GM18858 (cell line): ENCODE measurements around the gene RXFP3.
"Not testable (repeated sequence)": the region's sequence is repeated elsewhere in the genome, so short reads cannot be mapped to it uniquely, and the experiment has no call there.

ENCODE experiments used
- ATAC-seq: cut with Tn5 transposase; IDR thresholded peaks from one replicate; pipeline ENCODE4 v1.9.1; 2021; ENCODE audit not compliant: unreplicated experiment

Gene RXFP3, protein sequence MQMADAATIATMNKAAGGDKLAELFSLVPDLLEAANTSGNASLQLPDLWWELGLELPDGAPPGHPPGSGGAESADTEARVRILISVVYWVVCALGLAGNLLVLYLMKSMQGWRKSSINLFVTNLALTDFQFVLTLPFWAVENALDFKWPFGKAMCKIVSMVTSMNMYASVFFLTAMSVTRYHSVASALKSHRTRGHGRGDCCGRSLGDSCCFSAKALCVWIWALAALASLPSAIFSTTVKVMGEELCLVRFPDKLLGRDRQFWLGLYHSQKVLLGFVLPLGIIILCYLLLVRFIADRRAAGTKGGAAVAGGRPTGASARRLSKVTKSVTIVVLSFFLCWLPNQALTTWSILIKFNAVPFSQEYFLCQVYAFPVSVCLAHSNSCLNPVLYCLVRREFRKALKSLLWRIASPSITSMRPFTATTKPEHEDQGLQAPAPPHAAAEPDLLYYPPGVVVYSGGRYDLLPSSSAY

DNA sequence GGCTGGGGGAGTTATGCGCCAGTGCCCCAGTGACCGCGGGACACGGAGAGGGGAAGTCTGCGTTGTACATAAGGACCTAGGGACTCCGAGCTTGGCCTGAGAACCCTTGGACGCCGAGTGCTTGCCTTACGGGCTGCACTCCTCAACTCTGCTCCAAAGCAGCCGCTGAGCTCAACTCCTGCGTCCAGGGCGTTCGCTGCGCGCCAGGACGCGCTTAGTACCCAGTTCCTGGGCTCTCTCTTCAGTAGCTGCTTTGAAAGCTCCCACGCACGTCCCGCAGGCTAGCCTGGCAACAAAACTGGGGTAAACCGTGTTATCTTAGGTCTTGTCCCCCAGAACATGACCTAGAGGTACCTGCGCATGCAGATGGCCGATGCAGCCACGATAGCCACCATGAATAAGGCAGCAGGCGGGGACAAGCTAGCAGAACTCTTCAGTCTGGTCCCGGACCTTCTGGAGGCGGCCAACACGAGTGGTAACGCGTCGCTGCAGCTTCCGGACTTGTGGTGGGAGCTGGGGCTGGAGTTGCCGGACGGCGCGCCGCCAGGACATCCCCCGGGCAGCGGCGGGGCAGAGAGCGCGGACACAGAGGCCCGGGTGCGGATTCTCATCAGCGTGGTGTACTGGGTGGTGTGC, at the start of gene RXFP3:
TSS of gene RXFP3 (plus strand) at position 6 of the 636 bp plus-strand sequence. CDS start at position 361, 355 bp downstream.
- no peak for ATAC-seq

DNA sequence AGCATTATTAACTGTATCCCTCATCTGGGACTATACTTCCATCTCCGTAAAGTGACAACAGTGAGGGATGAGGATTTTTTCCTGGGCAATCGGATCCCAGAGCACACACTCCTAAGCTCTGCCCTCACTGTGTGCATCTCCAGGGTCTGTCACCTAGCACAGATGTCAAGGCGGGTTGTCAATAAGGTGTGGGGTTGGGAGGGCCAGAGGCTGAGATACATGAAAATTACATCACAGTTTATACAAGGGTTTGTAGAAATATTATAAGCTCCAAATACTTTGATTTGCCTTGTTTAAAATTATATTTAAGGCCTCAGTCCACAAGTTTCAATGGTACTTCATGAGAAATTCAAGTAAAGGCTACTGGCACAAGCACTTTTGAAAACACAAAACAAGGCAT, 48.9 kb upstream of the RXFP3 start:
- ATAC-seq = no peak

DNA sequence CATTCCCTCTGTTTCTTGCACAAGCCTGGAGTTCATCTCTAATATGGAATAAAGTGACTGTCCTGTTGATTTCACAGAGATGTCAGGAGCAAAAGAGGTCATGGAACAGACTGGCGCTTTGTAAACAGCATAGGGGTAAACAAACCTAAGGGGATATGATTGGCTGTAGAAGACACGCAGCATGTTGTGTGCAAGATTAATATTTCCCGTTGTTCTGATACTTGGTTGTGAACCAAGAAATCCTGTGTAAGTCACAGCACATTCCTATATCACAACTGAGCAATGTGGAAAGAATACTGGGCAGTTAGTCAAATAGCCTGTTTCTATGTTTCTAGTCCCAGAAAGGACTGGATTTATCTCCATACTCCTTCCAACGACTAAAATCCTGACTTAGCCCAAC, 47.6 kb upstream of the RXFP3 start:
- no peak for ATAC-seq

DNA sequence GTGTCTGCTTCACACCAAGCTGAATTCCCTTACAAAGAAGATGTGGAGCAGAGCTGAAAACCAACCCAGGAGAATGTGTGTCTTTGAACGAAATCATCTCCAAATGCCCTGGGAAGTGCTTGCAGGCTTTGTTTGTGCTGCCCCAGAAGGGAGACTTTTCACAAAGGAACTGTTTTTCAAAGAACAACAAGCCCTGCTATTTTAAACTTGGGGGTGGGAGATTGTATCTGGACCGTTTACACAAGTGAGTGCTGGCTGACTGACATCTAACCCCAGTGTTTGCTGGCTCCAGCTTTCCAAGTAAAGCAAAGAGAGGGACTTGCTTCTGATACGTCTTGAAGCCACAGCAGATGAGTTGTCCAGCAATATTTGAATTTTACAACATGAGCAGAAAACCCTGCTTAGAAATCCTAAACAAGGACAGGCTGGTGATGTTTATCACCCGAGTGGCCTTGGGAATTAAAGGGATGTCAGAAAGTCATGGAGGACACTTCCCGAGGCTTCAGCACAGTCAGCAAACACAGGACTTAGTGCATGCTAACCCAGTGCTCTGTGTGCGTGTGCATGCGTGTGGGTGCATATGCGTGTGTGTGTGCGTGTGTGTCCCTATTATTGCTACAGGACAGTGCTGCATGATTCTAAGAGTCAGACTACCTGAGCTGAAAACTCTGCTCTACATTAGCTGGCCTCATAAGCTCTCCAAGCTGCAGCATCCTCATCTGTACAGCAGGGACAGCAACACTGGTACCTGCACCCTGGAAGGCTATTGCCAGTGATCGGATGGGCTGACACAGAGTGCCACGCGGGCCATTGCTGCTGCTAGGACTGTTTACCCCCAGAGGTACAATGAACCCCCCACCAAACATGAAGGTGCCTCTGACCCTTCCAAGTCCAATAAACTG, 45.8 kb upstream of the RXFP3 start:
- no peak for ATAC-seq

DNA sequence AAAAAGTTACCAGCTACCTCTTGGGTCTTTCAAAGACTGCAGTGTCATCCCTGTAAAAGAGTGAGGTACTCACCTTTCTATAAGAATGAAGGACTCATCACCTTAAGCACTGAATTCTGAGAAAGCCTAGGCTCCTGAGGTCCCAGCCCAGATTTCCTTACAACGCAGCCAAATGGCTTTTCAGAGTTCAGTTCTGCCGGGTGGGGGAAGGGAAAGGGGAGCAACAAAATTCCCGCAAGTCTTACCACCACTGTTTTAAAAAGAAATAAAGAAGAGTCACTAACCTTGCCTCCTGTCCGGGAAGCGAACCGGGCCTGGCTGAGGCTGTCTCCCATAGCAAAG, 44.8 kb upstream of the RXFP3 start:
- ATAC-seq = no peak

DNA sequence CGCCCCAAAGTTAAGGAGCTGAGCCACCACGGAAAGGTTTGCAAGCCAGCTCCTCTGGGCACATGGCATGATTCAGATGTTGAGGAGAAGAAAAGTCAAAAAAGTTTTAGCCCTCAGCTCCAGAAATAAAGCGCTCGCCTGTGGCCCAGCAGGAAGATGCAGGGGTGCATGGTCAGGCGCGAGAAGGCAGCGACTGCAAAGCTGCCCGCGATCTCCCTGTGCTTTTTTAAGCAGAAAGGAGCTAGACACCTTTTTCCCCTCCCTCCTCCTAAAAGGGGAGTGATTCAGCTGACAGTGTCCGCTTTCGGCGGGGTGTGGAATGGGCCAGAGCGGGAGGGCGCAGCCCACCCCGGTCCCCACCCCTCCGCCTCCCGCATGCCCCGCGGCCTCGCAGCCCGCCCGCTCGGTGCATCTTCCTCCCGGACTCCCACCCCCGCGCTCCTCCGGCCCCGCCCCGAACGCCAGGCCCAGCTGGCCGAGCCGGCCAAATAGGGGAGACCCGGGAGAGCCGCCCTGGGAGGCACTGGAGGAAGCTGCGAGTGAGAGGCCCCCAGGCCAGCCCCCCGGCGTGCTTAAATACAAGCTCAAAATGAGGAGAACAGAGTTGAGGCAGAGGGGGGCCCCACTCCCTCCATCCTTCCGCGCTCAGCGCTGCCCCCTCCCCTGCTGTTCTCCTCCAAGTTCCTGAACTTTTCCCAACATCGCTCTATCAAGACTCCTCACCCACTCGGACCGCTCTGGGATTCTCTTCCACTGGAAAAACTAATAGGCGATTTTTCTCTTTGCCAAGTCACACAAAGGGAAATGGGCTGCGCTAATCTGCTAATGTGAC, 44.2 kb upstream of the RXFP3 start, which contains the start of gene ADAMTS12:
TSS of gene ADAMTS12 (minus strand) at position 203 of the 832 bp plus-strand sequence. CDS start at position 69, 134 bp downstream.
- no peak for ATAC-seq

DNA sequence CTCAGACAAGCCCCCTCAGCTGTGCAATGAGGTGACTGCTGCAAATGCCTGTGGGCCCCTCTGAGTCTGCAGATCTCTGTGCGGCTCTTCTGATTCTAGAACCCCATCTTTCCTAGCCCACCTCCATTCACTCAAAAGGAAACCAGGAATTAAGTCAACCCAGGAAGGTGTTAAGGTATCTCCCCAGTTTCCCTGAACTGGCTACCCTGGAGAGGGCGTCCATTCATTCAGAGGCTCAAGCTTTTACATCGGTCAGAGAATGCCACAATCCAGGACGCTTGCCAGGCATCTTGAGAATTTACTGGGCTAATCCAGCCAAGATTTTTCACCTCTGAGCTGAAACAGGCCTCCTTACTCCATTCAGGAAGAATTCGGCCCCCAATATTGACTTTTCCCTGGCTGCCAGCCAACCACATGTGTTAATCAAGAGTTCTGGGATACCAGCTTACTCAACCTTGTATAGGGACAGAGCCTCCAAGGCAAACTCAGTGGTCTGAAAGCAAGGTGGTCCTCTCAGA, 43.5 kb upstream of the RXFP3 start:
- no peak for ATAC-seq

DNA sequence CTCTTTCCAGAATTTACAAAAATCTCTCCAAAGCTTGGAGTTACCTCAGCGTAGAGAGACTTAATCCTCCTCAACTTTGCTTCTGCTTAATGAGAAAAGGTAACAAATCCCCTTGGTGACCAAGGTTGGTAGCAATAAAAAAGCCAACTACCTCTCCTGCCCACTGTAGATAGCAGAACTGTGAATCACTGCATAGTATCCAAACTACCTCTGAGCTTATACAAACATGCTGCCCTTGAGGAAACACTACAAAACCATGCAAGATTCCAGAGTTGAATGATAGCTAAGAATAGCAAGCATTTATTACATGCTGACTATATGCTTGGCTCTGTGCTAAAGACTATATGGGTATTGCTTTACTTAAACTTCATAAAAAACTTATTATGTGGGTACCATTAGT, 41.6 kb upstream of the RXFP3 start:
- ATAC-seq = no peak

DNA sequence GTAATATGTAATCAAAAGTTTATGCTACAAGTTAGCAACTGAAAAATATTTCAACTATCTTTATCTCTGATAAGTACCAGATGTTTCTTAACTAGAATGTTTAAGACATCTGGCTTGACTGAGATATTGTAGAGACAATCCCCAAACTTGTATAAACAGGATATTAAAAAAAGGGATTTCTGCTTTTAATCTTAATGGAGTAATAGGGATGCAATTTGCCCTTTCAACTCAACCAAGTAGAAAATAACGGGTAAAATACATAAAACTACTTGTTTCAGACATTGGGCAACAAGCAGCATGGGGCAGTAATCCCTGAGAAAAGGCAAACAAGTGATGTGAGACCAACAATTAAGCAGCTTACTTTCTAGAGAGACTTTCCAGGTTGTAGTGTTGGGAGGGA, 35.0 kb upstream of the RXFP3 start:
- ATAC-seq = no peak

DNA sequence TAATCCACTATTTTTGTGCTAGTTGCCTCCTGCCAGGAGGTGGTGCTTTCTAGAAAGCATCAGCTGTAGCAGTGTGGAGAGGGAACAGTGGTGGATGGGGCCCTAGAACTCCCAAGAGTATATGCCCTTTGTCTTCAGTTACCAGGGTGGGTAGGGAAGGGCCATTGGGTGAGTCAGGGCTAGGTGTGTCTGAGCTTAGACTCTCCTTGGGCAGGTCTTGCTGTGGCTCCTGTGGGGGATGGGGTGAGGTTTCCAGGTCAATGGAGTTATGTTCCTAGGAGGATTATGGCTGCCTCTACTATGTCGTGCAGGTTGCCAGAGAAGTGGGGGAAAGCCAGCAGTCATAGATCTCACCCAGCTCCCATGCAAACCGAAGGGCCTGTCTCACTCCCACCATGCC, 33.1 kb upstream of the RXFP3 start:
- ATAC-seq = no peak

DNA sequence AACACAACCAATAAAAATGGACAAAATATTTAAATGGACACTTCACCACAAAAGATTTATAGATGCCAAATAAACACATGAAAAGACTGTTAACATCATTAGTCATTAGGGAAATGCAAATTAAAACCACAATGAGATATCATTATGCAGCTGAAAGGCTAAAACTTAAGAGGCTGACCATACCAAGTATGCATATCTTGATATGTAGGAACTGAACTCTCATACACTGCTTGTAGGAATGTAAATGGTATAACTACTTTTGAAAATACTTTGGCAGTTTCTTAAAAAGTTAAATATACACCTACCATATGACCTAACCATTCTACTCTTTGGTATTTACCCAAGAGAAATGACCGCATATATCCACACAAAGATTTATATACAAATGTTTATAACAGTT, 30.8 kb upstream of the RXFP3 start:
- no peak for ATAC-seq

DNA sequence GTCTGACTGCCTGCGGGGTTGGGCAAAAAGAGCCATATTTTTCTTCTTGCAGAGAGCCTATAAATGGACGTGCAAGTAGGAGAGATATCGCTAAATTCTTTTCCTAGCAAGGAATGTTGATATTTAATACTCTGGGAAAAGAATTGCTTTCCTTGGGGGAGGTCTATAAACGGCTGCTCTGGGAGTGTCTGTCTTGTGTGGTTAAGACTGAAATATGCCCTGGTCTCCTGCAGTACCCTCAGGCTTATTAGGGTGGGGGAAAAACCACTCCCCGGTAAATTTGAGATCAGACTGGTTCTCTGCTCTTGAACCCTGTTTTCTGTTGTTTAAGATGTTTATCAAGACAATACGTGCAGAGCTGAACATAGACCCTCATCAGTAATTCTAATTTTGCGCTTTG, 29.9 kb upstream of the RXFP3 start:
- not testable (repeated sequence) for ATAC-seq

DNA sequence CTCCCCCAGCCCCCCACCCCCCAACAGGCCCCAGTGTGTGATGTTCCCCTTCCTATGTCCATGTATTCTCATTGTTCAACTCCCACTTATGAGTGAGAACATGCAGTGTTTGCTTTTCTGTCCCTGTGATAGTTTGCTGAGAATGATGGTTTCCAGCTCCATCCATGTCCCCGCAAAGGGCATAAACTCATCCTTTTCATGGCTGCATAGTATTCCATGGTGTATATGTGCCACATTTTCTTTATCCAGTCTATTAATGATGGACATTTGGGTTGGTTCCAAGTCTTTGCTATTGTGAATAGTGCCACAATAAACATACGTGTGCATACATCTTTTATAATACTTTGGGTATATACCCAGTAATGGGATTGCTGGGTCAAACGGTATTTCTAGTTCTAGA, 21.3 kb upstream of the RXFP3 start:
- ATAC-seq = not testable (repeated sequence)

DNA sequence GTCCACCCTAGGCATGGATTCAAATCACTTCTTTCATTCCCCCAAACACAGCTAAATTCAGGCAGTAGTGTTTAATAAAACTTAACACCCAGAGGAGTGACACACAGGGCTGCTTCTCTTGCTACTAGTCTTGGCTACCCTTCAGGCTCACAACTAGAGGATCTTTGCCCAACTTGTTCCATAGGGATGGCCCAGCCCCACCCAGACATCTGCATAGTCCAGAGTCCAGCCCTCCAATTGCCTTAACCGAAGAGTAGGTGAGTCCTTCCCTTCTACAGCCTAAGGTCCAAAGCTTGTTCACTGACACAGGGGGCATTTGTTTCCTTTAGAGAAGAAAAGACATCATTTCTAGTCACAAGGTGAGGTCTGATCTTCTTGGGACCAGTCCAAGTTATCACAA, 15.2 kb upstream of the RXFP3 start:
- no peak for ATAC-seq

DNA sequence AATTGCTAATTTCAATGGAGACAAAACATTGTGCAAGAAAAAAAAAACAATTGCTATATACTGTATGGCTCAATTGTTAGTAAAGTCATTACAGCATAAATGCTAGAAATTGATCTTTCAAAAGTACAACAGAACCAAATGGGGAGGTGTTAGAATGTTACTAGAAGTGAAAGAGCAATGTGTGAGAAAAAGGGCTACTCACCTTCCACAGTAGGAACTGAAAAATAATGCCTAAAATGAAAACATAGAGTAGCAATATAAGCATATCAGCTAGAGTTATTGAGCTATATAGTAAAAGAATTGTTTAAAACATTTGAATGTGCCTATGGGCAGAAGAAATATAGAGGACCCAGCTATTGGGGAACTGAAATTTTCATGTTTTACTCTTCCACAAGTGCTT, 10.9 kb upstream of the RXFP3 start:
- no peak for ATAC-seq

DNA sequence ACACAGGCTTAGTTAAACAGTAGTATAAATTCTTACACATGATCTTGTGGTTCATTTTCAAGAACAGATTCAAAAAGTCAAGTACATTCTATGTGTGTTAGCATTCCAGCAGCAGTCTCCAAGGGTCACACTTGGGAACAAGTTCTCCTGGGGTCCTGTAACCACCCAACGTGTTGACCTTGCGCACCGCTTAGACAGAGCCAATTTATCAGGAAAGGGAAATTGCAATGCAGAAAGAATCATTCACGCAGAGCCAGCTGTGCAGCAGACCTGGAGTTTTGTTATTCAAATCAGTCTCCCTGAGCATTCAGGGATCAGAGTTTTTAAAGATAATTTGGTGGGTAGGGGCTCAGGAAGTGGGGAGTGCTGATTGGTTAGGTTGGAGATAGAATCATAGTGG, 8.5 kb upstream of the RXFP3 start:
- ATAC-seq = no peak

DNA sequence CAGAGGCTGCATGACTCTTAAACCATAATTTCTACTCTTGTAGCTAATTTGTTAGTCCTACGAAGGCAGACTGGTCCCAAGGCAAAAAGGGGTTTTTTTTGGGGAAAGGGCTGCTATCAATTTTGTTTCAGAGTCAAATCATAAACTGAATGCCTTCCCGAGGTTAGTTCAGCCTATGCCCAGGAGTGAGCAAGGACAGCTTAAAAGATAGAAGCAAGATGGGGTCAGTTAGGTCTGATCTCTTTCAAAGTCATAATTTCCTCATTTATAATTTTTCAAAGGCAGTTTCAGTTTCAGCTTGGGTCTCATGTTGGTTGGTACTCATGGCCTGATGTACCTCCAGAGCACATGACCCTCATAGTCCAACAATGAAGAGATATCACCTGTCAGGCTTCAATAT, 7.9 kb upstream of the RXFP3 start:
- no peak for ATAC-seq

DNA sequence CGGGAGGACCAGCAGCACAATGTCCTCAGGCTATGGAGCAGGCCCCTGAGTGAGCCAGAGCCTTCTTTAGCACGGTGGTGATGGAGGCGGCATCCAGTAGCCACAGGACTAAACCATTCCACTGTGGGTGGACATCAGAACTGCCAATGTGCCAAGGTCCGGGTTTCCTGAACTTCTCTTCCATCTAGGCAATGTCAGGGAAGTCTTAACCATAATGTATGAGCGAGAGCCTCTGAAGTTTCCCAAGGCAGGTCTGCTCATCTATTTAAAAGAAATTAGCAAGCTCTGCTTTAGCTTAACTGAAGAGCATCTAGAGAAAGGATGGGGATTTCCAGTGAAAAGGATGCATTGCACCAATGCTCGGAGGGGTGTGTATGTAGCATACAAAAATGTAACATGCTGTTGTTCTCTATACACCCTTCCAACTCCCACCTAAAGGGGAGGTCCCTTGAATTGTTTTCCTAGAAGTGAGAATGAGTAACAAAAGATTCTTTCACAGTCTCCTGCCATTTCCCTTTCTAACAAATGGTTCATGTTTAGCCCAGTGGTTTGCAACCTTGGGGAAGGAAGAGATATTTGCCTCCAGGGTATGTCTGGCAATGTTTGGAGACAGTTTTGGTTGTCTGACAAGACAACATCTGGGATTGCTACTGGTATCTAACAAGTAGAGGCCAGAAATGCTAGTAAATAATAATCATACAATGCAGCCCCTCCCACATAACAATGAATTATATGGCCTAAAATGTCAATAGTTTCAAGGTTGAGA, 6.1 kb upstream of the RXFP3 start:
- ATAC-seq = no peak

DNA sequence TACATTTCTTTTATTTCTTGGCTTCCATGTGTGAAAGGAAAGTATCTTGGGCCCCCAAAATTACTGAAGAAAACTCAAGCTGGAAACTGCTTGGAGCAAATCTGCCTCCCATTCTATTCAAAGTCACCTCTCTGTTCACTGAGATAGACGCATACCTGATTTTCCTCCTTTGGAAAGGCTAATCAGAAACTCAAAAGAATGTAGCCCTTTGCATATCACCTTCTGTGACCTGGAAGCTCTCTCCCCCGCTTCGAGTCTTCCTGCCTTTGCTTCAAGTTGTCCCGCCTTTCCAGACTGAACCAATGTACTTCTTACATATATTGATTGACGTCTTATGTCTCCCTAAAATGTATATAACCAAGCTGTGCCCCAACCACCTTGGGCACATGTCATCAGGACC, 5.0 kb upstream of the RXFP3 start:
- no peak for ATAC-seq

DNA sequence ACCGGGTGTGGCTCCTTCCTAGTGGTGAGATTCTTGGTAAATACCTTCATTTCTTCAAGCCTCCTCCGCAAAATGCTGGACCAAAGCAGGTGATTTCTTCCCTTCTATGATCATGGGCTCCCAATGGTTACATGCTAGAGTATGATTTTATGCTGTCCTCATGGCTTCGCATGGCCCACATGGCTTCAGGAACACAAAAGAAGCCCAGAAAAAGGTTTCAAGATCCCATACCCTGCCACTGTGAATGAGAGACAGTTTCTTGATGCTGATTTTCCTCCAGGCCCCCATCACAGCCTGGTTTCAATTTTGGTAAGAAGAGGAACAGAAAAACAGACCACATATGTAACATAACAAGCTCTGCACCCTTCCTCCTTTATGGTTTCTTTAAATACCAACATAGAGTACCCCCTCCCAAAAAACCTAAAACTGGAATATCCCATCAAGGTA, 2.4 kb upstream of the RXFP3 start:
- peak; percentile 82 for ATAC-seq
